CD8-positive, alpha-beta memory T cell (primary cell): Measurements from ENCODE around the gene ADD3. TPM values are rescaled to one million over a fixed set of nuclear protein-coding genes. Genes with fewer than 3 reads are reported as not detected.

Source experiments
- CTCF ChIA-PET: fragments of 350-600 bp; sonication (Branson Sonifier 250); formaldehyde crosslinking; loops from one replicate; lab custom pipeline; 2021; ENCODE audit warnings: antibody characterized with exemption; lab: Charles Lee
- POLR2A ChIA-PET: fragments of 350-600 bp; sonication (Branson Sonifier 250); formaldehyde crosslinking; loops from one replicate; lab custom pipeline; 2021; ENCODE audit warnings: antibody characterized with exemption; lab: Charles Lee
- DNase-seq, 5 donors: peaks; one replicate each; pipeline versions ENCODE4 v3.0.0 to v3.0.0-alpha.2; 2020 to 2022; ENCODE audit warnings: mixed read lengths in 1 of 5
- H3K27ac ChIP-seq: one replicate; pipeline ENCODE4 v1.7.0; 2013; ENCODE audit warnings: low read depth, mild to moderate bottlenecking, low read length, moderate library complexity
- H3K27me3 ChIP-seq: 2 replicates; pipeline ENCODE4 v1.7.0; 2013; ENCODE audit warnings: low read length, mild to moderate bottlenecking; ENCODE audit not compliant: insufficient read depth, poor library complexity, severe bottlenecking
- H3K36me3 ChIP-seq: 2 replicates; pipeline ENCODE4 v1.7.0; 2013; ENCODE audit warnings: mild to moderate bottlenecking, low read length, moderate library complexity; ENCODE audit not compliant: insufficient read depth
- H3K4me1 ChIP-seq: 2 replicates; pipeline ENCODE4 v1.7.0; 2013; ENCODE audit warnings: mild to moderate bottlenecking, low read length, moderate library complexity; ENCODE audit not compliant: insufficient read depth
- H3K4me3 ChIP-seq: 2 replicates; pipeline ENCODE4 v1.7.0; 2013; ENCODE audit warnings: mild to moderate bottlenecking, low read length
- H3K9me3 ChIP-seq: 2 replicates; pipeline ENCODE4 v1.7.0; 2013; ENCODE audit warnings: mild to moderate bottlenecking, low read length
- H3K27ac Mint-ChIP-seq, 8 donors: one replicate each; pipeline ENCODE4 v1.8.0; 2020 to 2021; ENCODE audit warnings: mixed read lengths in 8 of 8, mild to moderate bottlenecking in 6 of 8, inconsistent platforms in 3 of 8, moderate library complexity in 3 of 8
- H3K27me3 Mint-ChIP-seq, 2 donors: one replicate each; pipeline ENCODE4 v1.8.0; 2020 to 2021; ENCODE audit warnings: mixed read lengths in 2 of 2, mild to moderate bottlenecking in 1 of 2, moderate library complexity in 1 of 2
- H3K36me3 Mint-ChIP-seq, 3 donors: one replicate each; pipeline ENCODE4 v1.8.0; 2020 to 2021; ENCODE audit warnings: mixed read lengths in 3 of 3, inconsistent platforms in 1 of 3, mild to moderate bottlenecking in 1 of 3
- H3K4me1 Mint-ChIP-seq, 3 donors: one replicate each; pipeline ENCODE4 v1.8.0; 2020 to 2021; ENCODE audit warnings: mixed read lengths in 3 of 3, inconsistent platforms in 1 of 3, mild to moderate bottlenecking in 1 of 3
- H3K4me3 Mint-ChIP-seq, 7 donors: one replicate each; pipeline ENCODE4 v1.8.0; 2020 to 2021; ENCODE audit warnings: mixed read lengths in 7 of 7, mild to moderate bottlenecking in 6 of 7, moderate library complexity in 4 of 7, inconsistent platforms in 2 of 7
- H3K9me3 Mint-ChIP-seq, 5 donors: one replicate each; pipeline ENCODE4 v1.8.0; 2020 to 2022; ENCODE audit warnings: mixed read lengths in 5 of 5, mild to moderate bottlenecking in 3 of 5, moderate library complexity in 2 of 5, inconsistent platforms in 1 of 5
- polyA plus RNA-seq: library from polyadenylated mRNA; unstranded; fragments of 300-500 nt; fragmentation: Illumina TruSeq; gene quantifications from one replicate; pipeline ENCODE4 v1.2.3, GENCODE V29; 2021
- total RNA-seq, 2 experiments: library from RNA; stranded (reverse); gene quantifications; one replicate each; pipeline ENCODE4 v1.2.3, GENCODE V29; 2021

Gene ADD3
- total and polyA plus RNA-seq, 3 experiments from 2014 or later = 39.4 to 378 (median 50.3) TPM

- H3K4me3 ChIP-seq = no peak overlapping the region
- Mint-ChIP-seq H3K4me3 (peak overlapping the region in 5 of 7 donors; percentile 1 to 62 (median 4)), H3K27me3 (no peaks in the 10 kb centered on the region), H3K27ac (peak overlapping the region; percentile 17 to 92 (median 80)), H3K36me3 (peaks cover 0 to 15% (median 2%) of the 10 kb centered on the region in 3 donors), H3K4me1 (peaks cover 77 to 93% (median 88%) of the 10 kb centered on the region in 3 donors), H3K9me3 (no peaks in the 10 kb centered on the region)
- H3K4me1 ChIP-seq = peaks cover 86% of the 10 kb centered on the region
- no peaks in the 10 kb centered on the region for H3K27me3 ChIP-seq
- POLR2A ChIA-PET = no interaction called here
- no peak for DNase-seq
- no peak overlapping the region for H3K27ac ChIP-seq
- CTCF ChIA-PET = no interaction called here
- no peaks in the 10 kb centered on the region for H3K36me3 ChIP-seq
- no peaks in the 10 kb centered on the region for H3K9me3 ChIP-seq
Observed at GRCh38 chr10:110017052-110017451, 9.3 kb downstream of the ADD3 start.

GRCh38 chr10:110017907-110018306 lies 10.1 kb downstream of the ADD3 start:
- H3K27ac Mint-ChIP-seq = peak overlapping the region in 2 of 8 donors; percentile 27 to 55
- POLR2A ChIA-PET = no interaction called here
- Histone ChIP-seq H3K4me3 (no peak overlapping the region), H3K36me3 (no peaks in the 10 kb centered on the region), H3K27me3 (no peaks in the 10 kb centered on the region), H3K27ac (no peak overlapping the region), H3K9me3 (no peaks in the 10 kb centered on the region), H3K4me1 (peaks cover 83% of the 10 kb centered on the region)
- H3K9me3 Mint-ChIP-seq = no peaks in the 10 kb centered on the region
- CTCF ChIA-PET = no interaction called here
- H3K36me3 Mint-ChIP-seq = peaks cover 0 to 15% (median 4%) of the 10 kb centered on the region in 3 donors
- peaks cover 74 to 91% (median 86%) of the 10 kb centered on the region in 3 donors for H3K4me1 Mint-ChIP-seq
- no peaks in the 10 kb centered on the region for H3K27me3 Mint-ChIP-seq
- H3K4me3 Mint-ChIP-seq = no peak overlapping the region
- DNase-seq = no peak

GRCh38 chr10:110020265-110020664 lies 12.5 kb downstream of the ADD3 start:
- Histone ChIP-seq H3K4me1 (peaks cover 76% of the 10 kb centered on the region), H3K27ac (no peak overlapping the region), H3K27me3 (no peaks in the 10 kb centered on the region), H3K36me3 (no peaks in the 10 kb centered on the region), H3K4me3 (no peak overlapping the region), H3K9me3 (no peaks in the 10 kb centered on the region)
- DNase-seq = no peak
- H3K27me3 Mint-ChIP-seq = no peaks in the 10 kb centered on the region
- H3K36me3 Mint-ChIP-seq = peaks cover 0 to 10% (median 4%) of the 10 kb centered on the region in 3 donors
- H3K4me1 Mint-ChIP-seq = peaks cover 77 to 87% (median 84%) of the 10 kb centered on the region in 3 donors
- H3K4me3 Mint-ChIP-seq = no peak overlapping the region
- peak overlapping the region in 5 of 8 donors; percentile 12 to 69 (median 27) for H3K27ac Mint-ChIP-seq
- POLR2A ChIA-PET = no interaction called here
- peaks cover 0 to 3% (median 0%) of the 10 kb centered on the region in 5 donors for H3K9me3 Mint-ChIP-seq
- CTCF ChIA-PET = no interaction called here

GRCh38 chr10:110022716-110023504 lies 15.1 kb downstream of the ADD3 start:
- Mint-ChIP-seq H3K27ac (peak overlapping the region in 7 of 8 donors; percentile 2 to 93 (median 51)), H3K4me3 (peak overlapping the region in 4 of 7 donors; percentile 16 to 35 (median 28)), H3K9me3 (peaks cover 0 to 3% (median 0%) of the 10 kb centered on the region in 5 donors), H3K27me3 (no peaks in the 10 kb centered on the region), H3K36me3 (peaks cover 0 to 3% (median 2%) of the 10 kb centered on the region in 3 donors), H3K4me1 (peaks cover 72 to 86% (median 80%) of the 10 kb centered on the region in 3 donors)
- Histone ChIP-seq H3K27ac (no peak overlapping the region), H3K36me3 (no peaks in the 10 kb centered on the region), H3K9me3 (no peaks in the 10 kb centered on the region), H3K4me3 (no peak overlapping the region), H3K27me3 (no peaks in the 10 kb centered on the region), H3K4me1 (peaks cover 65% of the 10 kb centered on the region)
- ChIA-PET CTCF (interaction anchor here (0.9 to 1.5 kb wide), 2 partner anchors 29 to 53 kb away, joined by 3 read pairs; no protein-coding TSS in a partner anchor), POLR2A (no interaction called here)
- DNase-seq = no peak

- Histone ChIP-seq H3K9me3 (no peaks in the 10 kb centered on the region), H3K4me3 (no peak overlapping the region), H3K4me1 (peaks cover 57% of the 10 kb centered on the region), H3K36me3 (no peaks in the 10 kb centered on the region), H3K27me3 (no peaks in the 10 kb centered on the region), H3K27ac (no peak overlapping the region)
- Mint-ChIP-seq H3K4me3 (peak overlapping the region in 3 of 7 donors; percentile 8 to 52 (median 33)), H3K27ac (peak overlapping the region in 5 of 8 donors; percentile 18 to 76 (median 57)), H3K9me3 (peaks cover 0 to 3% (median 0%) of the 10 kb centered on the region in 5 donors), H3K36me3 (peaks cover 0 to 2% (median 2%) of the 10 kb centered on the region in 3 donors), H3K27me3 (no peaks in the 10 kb centered on the region), H3K4me1 (peaks cover 66 to 79% (median 75%) of the 10 kb centered on the region in 3 donors)
- no peak for DNase-seq
- CTCF ChIA-PET = interaction anchor here (1.5 kb wide), 1 partner anchor 28 kb away, joined by 3 read pairs; no protein-coding TSS in a partner anchor
- POLR2A ChIA-PET = no interaction called here
Observed at GRCh38 chr10:110023785-110024465, 16.1 kb downstream of the ADD3 start.

GRCh38 chr10:110029450-110029849 lies 21.7 kb downstream of the ADD3 start:
- Mint-ChIP-seq H3K4me1 (peaks cover 52 to 80% (median 69%) of the 10 kb centered on the region in 3 donors), H3K4me3 (no peak overlapping the region), H3K27me3 (no peaks in the 10 kb centered on the region), H3K36me3 (peaks cover 0 to 9% (median 3%) of the 10 kb centered on the region in 3 donors), H3K9me3 (peaks cover 0 to under 1% (median 0%) of the 10 kb centered on the region in 5 donors), H3K27ac (no peak overlapping the region)
- no peaks in the 10 kb centered on the region for H3K27me3 ChIP-seq
- peaks cover 50% of the 10 kb centered on the region for H3K4me1 ChIP-seq
- no peak for DNase-seq
- H3K9me3 ChIP-seq = no peaks in the 10 kb centered on the region
- ChIA-PET CTCF (interaction anchor here (1.6 kb wide), 1 partner anchor 145 kb away, joined by 4 read pairs; no protein-coding TSS in a partner anchor), POLR2A (no interaction called here)
- H3K27ac ChIP-seq = no peak overlapping the region
- no peak overlapping the region for H3K4me3 ChIP-seq
- no peaks in the 10 kb centered on the region for H3K36me3 ChIP-seq

GRCh38 chr10:110032801-110033700 lies 25.3 kb downstream of the ADD3 start:
- no peak overlapping the region for H3K27ac ChIP-seq
- Mint-ChIP-seq H3K27me3 (peaks cover 0 to 1% of the 10 kb centered on the region in 2 donors), H3K4me1 (peaks cover 58 to 82% (median 71%) of the 10 kb centered on the region in 3 donors), H3K4me3 (no peak overlapping the region), H3K36me3 (peaks cover 0 to 14% (median 3%) of the 10 kb centered on the region in 3 donors), H3K27ac (peak overlapping the region in 3 of 8 donors; percentile 33 to 60 (median 55)), H3K9me3 (no peaks in the 10 kb centered on the region)
- POLR2A ChIA-PET = no interaction called here
- H3K4me1 ChIP-seq = peaks cover 62% of the 10 kb centered on the region
- no peaks in the 10 kb centered on the region for H3K36me3 ChIP-seq
- DNase-seq = no peak
- H3K9me3 ChIP-seq = no peaks in the 10 kb centered on the region
- H3K27me3 ChIP-seq = no peaks in the 10 kb centered on the region
- no peak overlapping the region for H3K4me3 ChIP-seq
- CTCF ChIA-PET = interaction anchor here (1.1 kb wide), 1 partner anchor 149 kb away, joined by 3 read pairs; no protein-coding TSS in a partner anchor
